ENCODE data around the gene PNPLA3. TPM values are rescaled to one million over a fixed set of nuclear protein-coding genes. Genes with fewer than 3 reads are reported as not detected.

The PNPLA3 gene
- total RNA-seq, 1 donor from 2014 or later: 1.6 TPM

GRCh38 chr22:43884600-43885318 is 38.8 kb upstream of the PNPLA3 start:
- no peaks in the 10 kb centered on the region for H3K4me1 Mint-ChIP-seq (ENCODE audit: low read depth)
- no peak overlapping the region for H3K27ac Mint-ChIP-seq
- intact Hi-C loops (cut with micrococcal nuclease): loop anchor here (10.0 kb wide), 1 partner anchor 500 kb away; no protein-coding TSS in a partner anchor

GRCh38 chr22:43885319-43885671 is 38.3 kb upstream of the PNPLA3 start:
- Mint-ChIP-seq H3K4me3 (no peak overlapping the region), H3K27ac (no peak overlapping the region), H3K27me3 (ENCODE audit: insufficient read depth) (peaks cover 11% of the 10 kb centered on the region), H3K36me3 (ENCODE audit: low read depth) (no peaks in the 10 kb centered on the region), H3K4me1 (ENCODE audit: low read depth) (no peaks in the 10 kb centered on the region), H3K9me3 (no peaks in the 10 kb centered on the region)
- DNase-seq (ENCODE audit: low spot score): no peak
- intact Hi-C loops (cut with micrococcal nuclease): loop anchor here (10.0 kb wide), 1 partner anchor 500 kb away; no protein-coding TSS in a partner anchor

More at GRCh38 chr22:43884600-43885318, 38.8 kb upstream of the PNPLA3 start:
- H3K4me3 Mint-ChIP-seq: no peak overlapping the region
- H3K9me3 Mint-ChIP-seq: no peaks in the 10 kb centered on the region
- DNase-seq (ENCODE audit: low spot score): peak; percentile 10
- no peaks in the 10 kb centered on the region for H3K36me3 Mint-ChIP-seq (ENCODE audit: low read depth)
- peaks cover 6% of the 10 kb centered on the region for H3K27me3 Mint-ChIP-seq (ENCODE audit: insufficient read depth)

GRCh38 chr22:43885786-43886185 is 37.8 kb upstream of the PNPLA3 start:
- intact Hi-C loops (cut with micrococcal nuclease): loop anchor here (10.0 kb wide), 1 partner anchor 501 kb away; no protein-coding TSS in a partner anchor

GRCh38 chr22:43886231-43886630 is 37.4 kb upstream of the PNPLA3 start:
- Mint-ChIP-seq H3K4me1 (ENCODE audit: low read depth) (no peaks in the 10 kb centered on the region), H3K27ac (no peak overlapping the region), H3K9me3 (no peaks in the 10 kb centered on the region), H3K36me3 (ENCODE audit: low read depth) (no peaks in the 10 kb centered on the region), H3K4me3 (no peak overlapping the region), H3K27me3 (ENCODE audit: insufficient read depth) (peaks cover 16% of the 10 kb centered on the region)
- DNase-seq (ENCODE audit: low spot score): no peak
- intact Hi-C loops (cut with micrococcal nuclease): loop anchor here (10.0 kb wide), 1 partner anchor 501 kb away; no protein-coding TSS in a partner anchor

More at GRCh38 chr22:43885786-43886185, 37.8 kb upstream of the PNPLA3 start:
- Mint-ChIP-seq H3K27ac (no peak overlapping the region), H3K9me3 (no peaks in the 10 kb centered on the region), H3K4me1 (ENCODE audit: low read depth) (no peaks in the 10 kb centered on the region), H3K27me3 (ENCODE audit: insufficient read depth) (peaks cover 16% of the 10 kb centered on the region), H3K36me3 (ENCODE audit: low read depth) (no peaks in the 10 kb centered on the region), H3K4me3 (no peak overlapping the region)
- DNase-seq (ENCODE audit: low spot score): no peak

GRCh38 chr22:43887391-43887790 is 36.2 kb upstream of the PNPLA3 start:
- H3K4me1 Mint-ChIP-seq (ENCODE audit: low read depth): no peaks in the 10 kb centered on the region
- peaks cover 20% of the 10 kb centered on the region for H3K27me3 Mint-ChIP-seq (ENCODE audit: insufficient read depth)
- H3K4me3 Mint-ChIP-seq: no peak overlapping the region
- no peak for DNase-seq (ENCODE audit: low spot score)
- intact Hi-C loops (cut with micrococcal nuclease): loop anchor here (10.0 kb wide), 1 partner anchor 503 kb away; no protein-coding TSS in a partner anchor
- no peak overlapping the region for H3K27ac Mint-ChIP-seq
- H3K9me3 Mint-ChIP-seq: no peaks in the 10 kb centered on the region
- H3K36me3 Mint-ChIP-seq (ENCODE audit: low read depth): no peaks in the 10 kb centered on the region

GRCh38 chr22:43888740-43889139 is 34.9 kb upstream of the PNPLA3 start:
- Mint-ChIP-seq H3K36me3 (ENCODE audit: low read depth) (no peaks in the 10 kb centered on the region), H3K4me1 (ENCODE audit: low read depth) (no peaks in the 10 kb centered on the region), H3K4me3 (no peak overlapping the region), H3K27ac (no peak overlapping the region), H3K27me3 (ENCODE audit: insufficient read depth) (peaks cover 26% of the 10 kb centered on the region), H3K9me3 (no peaks in the 10 kb centered on the region)
- DNase-seq (ENCODE audit: low spot score): no peak
- intact Hi-C loops (cut with micrococcal nuclease): loop anchor here (10.0 kb wide), 1 partner anchor 504 kb away; no protein-coding TSS in a partner anchor

GRCh38 chr22:43889201-43889859 is 34.3 kb upstream of the PNPLA3 start:
- peaks cover 28% of the 10 kb centered on the region for H3K27me3 Mint-ChIP-seq (ENCODE audit: insufficient read depth)
- intact Hi-C loops (cut with micrococcal nuclease): loop anchor here (10.0 kb wide), 1 partner anchor 505 kb away; no protein-coding TSS in a partner anchor
- H3K4me3 Mint-ChIP-seq: no peak overlapping the region
- H3K27ac Mint-ChIP-seq: no peak overlapping the region
- no peaks in the 10 kb centered on the region for H3K9me3 Mint-ChIP-seq
- DNase-seq (ENCODE audit: low spot score): no peak
- no peaks in the 10 kb centered on the region for H3K4me1 Mint-ChIP-seq (ENCODE audit: low read depth)
- no peaks in the 10 kb centered on the region for H3K36me3 Mint-ChIP-seq (ENCODE audit: low read depth)

GRCh38 chr22:43889860-43890253 is 33.7 kb upstream of the PNPLA3 start:
- Mint-ChIP-seq H3K4me3 (no peak overlapping the region), H3K4me1 (ENCODE audit: low read depth) (no peaks in the 10 kb centered on the region), H3K27ac (no peak overlapping the region), H3K27me3 (ENCODE audit: insufficient read depth) (peaks cover 28% of the 10 kb centered on the region), H3K36me3 (ENCODE audit: low read depth) (no peaks in the 10 kb centered on the region), H3K9me3 (no peaks in the 10 kb centered on the region)
- DNase-seq (ENCODE audit: low spot score): no peak
- intact Hi-C loops (cut with micrococcal nuclease): loop anchor here (10.0 kb wide), 1 partner anchor 505 kb away; no protein-coding TSS in a partner anchor

- Mint-ChIP-seq H3K36me3 (ENCODE audit: low read depth) (no peaks in the 10 kb centered on the region), H3K27ac (no peak overlapping the region), H3K4me3 (no peak overlapping the region), H3K27me3 (ENCODE audit: insufficient read depth) (peaks cover 28% of the 10 kb centered on the region), H3K4me1 (ENCODE audit: low read depth) (no peaks in the 10 kb centered on the region), H3K9me3 (no peaks in the 10 kb centered on the region)
- intact Hi-C loops (cut with micrococcal nuclease): no loop called here
- DNase-seq (ENCODE audit: low spot score): no peak
Measured at GRCh38 chr22:43890901-43891331, 32.7 kb upstream of the PNPLA3 start.

- Mint-ChIP-seq H3K4me3 (no peak within 1 kb of the TSS), H3K36me3 (ENCODE audit: low read depth) (no peaks in the 10 kb centered on the region), H3K27ac (no peak within 1 kb of the TSS), H3K27me3 (ENCODE audit: insufficient read depth) (peaks cover 28% of the 10 kb centered on the region), H3K9me3 (no peaks in the 10 kb centered on the region), H3K4me1 (ENCODE audit: low read depth) (no peaks in the 10 kb centered on the region)
- intact Hi-C loops (cut with micrococcal nuclease): no loop called here
- no peak for DNase-seq (ENCODE audit: low spot score)
Measured at GRCh38 chr22:43891360-43892182, 32.0 kb upstream of the PNPLA3 start, which contains the start of gene PNPLA5. Gene PNPLA5, minus strand, starts transcription at chr22:43892013. Its CDS starts 133 bp downstream, at chr22:43891880.

GRCh38 chr22:43892183-43892894 is 31.3 kb upstream of the PNPLA3 start:
- Mint-ChIP-seq H3K4me1 (ENCODE audit: low read depth) (no peaks in the 10 kb centered on the region), H3K36me3 (ENCODE audit: low read depth) (no peaks in the 10 kb centered on the region), H3K27ac (no peak overlapping the region), H3K4me3 (no peak overlapping the region), H3K27me3 (ENCODE audit: insufficient read depth) (peaks cover 25% of the 10 kb centered on the region), H3K9me3 (no peaks in the 10 kb centered on the region)
- DNase-seq (ENCODE audit: low spot score): no peak
- intact Hi-C loops (cut with micrococcal nuclease): no loop called here

- Mint-ChIP-seq H3K27ac (no peak overlapping the region), H3K4me1 (ENCODE audit: low read depth) (no peaks in the 10 kb centered on the region), H3K27me3 (ENCODE audit: insufficient read depth) (peaks cover 25% of the 10 kb centered on the region), H3K36me3 (ENCODE audit: low read depth) (no peaks in the 10 kb centered on the region), H3K4me3 (no peak overlapping the region), H3K9me3 (no peaks in the 10 kb centered on the region)
- intact Hi-C loops (cut with micrococcal nuclease): no loop called here
- DNase-seq (ENCODE audit: low spot score): no peak
Measured at GRCh38 chr22:43893266-43893665, 30.3 kb upstream of the PNPLA3 start.
